H9 (cell line): ENCODE measurements around the gene ANKRD44. TPM values are rescaled to one million over a fixed set of nuclear protein-coding genes. Genes with fewer than 3 reads are reported as not detected.

ENCODE experiments used
- DNase-seq: peaks from one replicate; pipeline ENCODE4 v3.0.0-alpha.2; 2017
- H2AFZ ChIP-seq: one replicate; pipeline ENCODE4 v1.6.1; 2013; ENCODE audit warnings: mild to moderate bottlenecking, low read length, control low read depth, moderate library complexity
- H2AK5ac ChIP-seq: 2 replicates; pipeline ENCODE4 v1.6.1; 2013; ENCODE audit warnings: low read length, control low read depth, mixed read lengths; ENCODE audit not compliant: insufficient read length
- H2BK120ac ChIP-seq: one replicate; pipeline ENCODE4 v1.6.1; 2013; ENCODE audit warnings: low read depth, mild to moderate bottlenecking, low read length, control low read depth, inconsistent platforms; ENCODE audit not compliant: poor library complexity, severe bottlenecking
- H2BK12ac ChIP-seq: 2 replicates; pipeline ENCODE4 v1.6.1; 2013; ENCODE audit warnings: low read length, control low read depth, mixed read lengths, low read depth; ENCODE audit not compliant: insufficient read length
- H2BK15ac ChIP-seq: 2 replicates; pipeline ENCODE4 v1.6.1; 2013; ENCODE audit warnings: low read depth, low read length, control low read depth
- H2BK20ac ChIP-seq: one replicate; pipeline ENCODE4 v1.6.1; 2013; ENCODE audit warnings: low read depth, mild to moderate bottlenecking, low read length, control low read depth, inconsistent platforms; ENCODE audit not compliant: poor library complexity, severe bottlenecking
- H2BK5ac ChIP-seq: 2 replicates; pipeline ENCODE4 v1.6.1; 2013; ENCODE audit warnings: low read length, control low read depth, mixed read lengths; ENCODE audit not compliant: insufficient read length
- H3K14ac ChIP-seq: 2 replicates; pipeline ENCODE4 v1.6.1; 2013; ENCODE audit warnings: low read length, control low read depth; ENCODE audit not compliant: insufficient read depth
- H3K18ac ChIP-seq: 2 replicates; pipeline ENCODE4 v1.6.1; 2013; ENCODE audit warnings: low read depth, mild to moderate bottlenecking, mixed read lengths, low read length, control low read depth; ENCODE audit not compliant: insufficient read length
- H3K23ac ChIP-seq: 2 replicates; pipeline ENCODE4 v1.6.1; 2013; ENCODE audit warnings: low read length, control low read depth, mixed read lengths, low read depth; ENCODE audit not compliant: insufficient read length
- H3K23me2 ChIP-seq: 2 replicates; pipeline ENCODE4 v1.6.1; 2013; ENCODE audit warnings: low read depth, mild to moderate bottlenecking, mixed read lengths, low read length, control low read depth; ENCODE audit not compliant: insufficient read length, poor library complexity, severe bottlenecking
- H3K27ac ChIP-seq: 2 replicates; pipeline ENCODE4 v1.5.1; 2013; ENCODE audit warnings: low read length, control low read depth, mixed read lengths, low read depth; ENCODE audit not compliant: insufficient read length
- H3K27me3 ChIP-seq: 2 replicates; pipeline ENCODE4 v1.6.1; 2013; ENCODE audit warnings: low read length, control low read depth, inconsistent platforms; ENCODE audit not compliant: insufficient read depth
- H3K4ac ChIP-seq: 2 replicates; pipeline ENCODE4 v1.6.1; 2013; ENCODE audit warnings: low read depth, mild to moderate bottlenecking, control low read depth, inconsistent platforms, low read length, moderate library complexity
- H3K4me1 ChIP-seq: 2 replicates; pipeline ENCODE4 v1.6.1; 2013; ENCODE audit warnings: low read length, control low read depth, inconsistent platforms; ENCODE audit not compliant: insufficient read depth
- H3K4me2 ChIP-seq: 2 replicates; pipeline ENCODE4 v1.6.1; 2013; ENCODE audit warnings: low read length, control low read depth, mixed read lengths; ENCODE audit not compliant: insufficient read length, insufficient read depth
- H3K56ac ChIP-seq: 2 replicates; pipeline ENCODE4 v1.6.1; 2013; ENCODE audit warnings: low read depth, mild to moderate bottlenecking, mixed read lengths, low read length, control low read depth; ENCODE audit not compliant: insufficient read length
- H3K79me1 ChIP-seq: 2 replicates; pipeline ENCODE4 v1.6.1; 2013; ENCODE audit warnings: low read depth, mild to moderate bottlenecking, moderate library complexity, low read length, control low read depth, inconsistent platforms; ENCODE audit not compliant: insufficient read depth, poor library complexity, severe bottlenecking
- H3K79me2 ChIP-seq: 2 replicates; pipeline ENCODE4 v1.6.1; 2013; ENCODE audit warnings: low read length, control low read depth, inconsistent platforms; ENCODE audit not compliant: insufficient read depth
- H3K9ac ChIP-seq: 2 replicates; pipeline ENCODE4 v1.6.1; 2013; ENCODE audit warnings: low read length, control low read depth, mixed read lengths; ENCODE audit not compliant: insufficient read length; ENCODE audit errors: extremely low read depth
- H3K9me3 ChIP-seq: one replicate; pipeline ENCODE4 v1.6.1; 2013; ENCODE audit warnings: low read depth, low read length, inconsistent platforms; ENCODE audit not compliant: control insufficient read depth
- H3T11ph ChIP-seq: one replicate; pipeline ENCODE4 v1.6.1; 2013; ENCODE audit warnings: mild to moderate bottlenecking, low read length, control low read depth, inconsistent platforms
- H4K20me1 ChIP-seq: one replicate; pipeline ENCODE4 v1.6.1; 2013; ENCODE audit not compliant: control insufficient read depth, insufficient read length, insufficient read depth
- H4K5ac ChIP-seq: 2 replicates; pipeline ENCODE4 v1.6.1; 2013; ENCODE audit warnings: low read depth, mild to moderate bottlenecking, mixed read lengths, low read length, control low read depth; ENCODE audit not compliant: insufficient read length
- H4K8ac ChIP-seq: replicated peaks from 2 replicates; pipeline ENCODE4 v1.6.1; 2013; ENCODE audit warnings: low read length, control low read depth, mixed read lengths, low read depth; ENCODE audit not compliant: insufficient read length
- H4K91ac ChIP-seq: 2 replicates; pipeline ENCODE4 v1.6.1; 2013; ENCODE audit warnings: low read depth, mild to moderate bottlenecking, moderate library complexity, mixed read lengths, low read length, control low read depth; ENCODE audit not compliant: insufficient read length
- H3K27ac Mint-ChIP-seq, 3 experiments: 2 replicates in 2 of 3; 3 replicates in 1 of 3; pipeline ENCODE4 v1.8.0; 2020 to 2021; ENCODE audit warnings: mixed read lengths in 3 of 3, mild to moderate bottlenecking in 1 of 3, moderate library complexity in 1 of 3
- H3K27me3 Mint-ChIP-seq: 2 replicates; pipeline ENCODE4 v1.8.0; 2021; ENCODE audit warnings: low read depth, mild to moderate bottlenecking, moderate library complexity, mixed read lengths
- H3K36me3 Mint-ChIP-seq, 3 experiments: 2 replicates in 2 of 3; 3 replicates in 1 of 3; pipeline ENCODE4 v1.8.0; 2020 to 2021; ENCODE audit warnings: low read depth in 3 of 3, mixed read lengths in 3 of 3; ENCODE audit not compliant: insufficient read depth in 1 of 3
- H3K4me1 Mint-ChIP-seq, 2 experiments: 2 replicates each; pipeline ENCODE4 v1.8.0; 2020; ENCODE audit warnings: mixed read lengths in 2 of 2
- H3K4me3 Mint-ChIP-seq, 2 experiments: 2 replicates in 1 of 2; 3 replicates in 1 of 2; pipeline ENCODE4 v1.8.0; 2020 to 2021; ENCODE audit warnings: mild to moderate bottlenecking in 2 of 2, mixed read lengths in 2 of 2, moderate library complexity in 1 of 2
- H3K9me3 Mint-ChIP-seq, 2 experiments: 2 replicates in 1 of 2; 3 replicates in 1 of 2; pipeline ENCODE4 v1.8.0; 2020; ENCODE audit warnings: mild to moderate bottlenecking in 2 of 2, mixed read lengths in 2 of 2, moderate library complexity in 1 of 2
- WGBS: extraction: QIAGEN DNeasy Blood & Tissue Kit; methylation state at CpG from one replicate; pipeline ENCODE4 v1.1.7; 2013; ENCODE audit warnings: missing lambda C conversion rate, low lambda C conversion rate, mixed read lengths; ENCODE audit not compliant: insufficient read length; ENCODE audit errors: extremely low coverage; 5-methylcytosine and 5-hydroxymethylcytosine counted together
- total RNA-seq: library from RNA; stranded (reverse); gene quantifications from 2 replicates; pipeline ENCODE4 v1.2.1, GENCODE V29; 2021
- TF ChIP-seq, protein P1 (sequence below): fragments of 200-600 bp; sonication (generic); conservative IDR thresholded peaks from 3 replicates; pipeline ENCODE4 v1.8.0; 2021; ENCODE audit warnings: antibody characterized with exemption, mild to moderate bottlenecking

ANKRD44 gene
- total RNA-seq, 1 experiment from 2014 or later: 1.9 TPM

DNA sequence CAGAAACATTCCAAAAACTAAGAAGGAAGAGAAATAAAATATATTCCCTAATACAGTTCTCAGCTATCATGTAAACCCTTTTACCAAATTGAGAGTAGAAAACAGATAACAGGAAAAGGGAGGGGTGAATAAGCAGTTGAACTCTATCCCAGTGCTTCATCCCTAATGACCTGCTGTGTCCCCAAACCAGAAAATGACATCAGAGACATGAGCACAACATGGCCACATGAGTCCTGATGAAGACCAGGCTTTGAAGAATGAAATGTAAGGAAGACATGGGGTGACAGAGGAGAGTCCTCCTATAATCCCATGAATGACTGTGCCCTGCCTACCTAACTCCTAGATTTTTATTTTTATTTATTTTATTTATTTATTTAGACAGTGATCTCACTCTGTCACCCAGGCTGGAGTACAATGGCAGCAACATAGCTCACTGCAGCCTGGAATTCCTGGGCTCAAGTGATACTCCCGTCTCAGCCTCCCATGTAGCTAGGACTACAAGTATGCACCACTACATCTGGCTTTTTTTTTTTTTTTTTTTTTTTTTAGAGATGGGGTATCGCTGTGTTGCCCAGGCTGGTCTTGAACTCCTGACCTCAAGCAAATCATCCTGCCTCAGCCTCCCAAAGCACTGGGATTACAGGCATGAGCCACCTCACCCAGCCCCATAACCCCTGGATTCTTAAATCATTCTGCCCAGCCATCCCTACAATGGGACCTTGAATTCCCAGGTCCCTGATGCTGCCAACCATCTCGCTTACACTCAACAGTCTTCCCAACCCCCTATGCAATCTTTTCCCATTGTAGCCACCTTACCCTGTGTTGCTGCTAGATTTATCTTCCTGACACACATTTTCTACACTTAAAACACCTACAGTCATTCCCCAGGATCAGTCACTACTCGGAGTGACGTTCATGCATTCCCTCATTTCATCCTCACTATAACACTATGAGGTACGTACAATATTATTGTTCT lies 64.5 kb downstream of the ANKRD44 start:
- H3K23me2 ChIP-seq: no peaks in the 10 kb centered on the region
- no peak overlapping the region for H2BK15ac ChIP-seq
- H3K4ac ChIP-seq: no peak overlapping the region
- no peaks in the 10 kb centered on the region for H3K27me3 ChIP-seq
- H3K9ac ChIP-seq: no peak overlapping the region
- H3K18ac ChIP-seq: no peak overlapping the region
- H3K14ac ChIP-seq: no peak overlapping the region
- no peak for DNase-seq
- H3K27ac Mint-ChIP-seq: no peak overlapping the region
- H2BK120ac ChIP-seq: no peak overlapping the region
- H2BK12ac ChIP-seq: no peak overlapping the region
- H3K36me3 Mint-ChIP-seq: no peaks in the 10 kb centered on the region
- no peak overlapping the region for H4K91ac ChIP-seq
- H3K27ac ChIP-seq: no peak overlapping the region
- no peak overlapping the region for H3K56ac ChIP-seq
- H3K79me1 ChIP-seq: no peaks in the 10 kb centered on the region
- H2AK5ac ChIP-seq: no peak overlapping the region
- H3K23ac ChIP-seq: no peak overlapping the region
- H4K5ac ChIP-seq: no peak overlapping the region
- H4K8ac ChIP-seq: no peak overlapping the region
- no peak overlapping the region for H3K4me2 ChIP-seq
- H3K27me3 Mint-ChIP-seq: no peaks in the 10 kb centered on the region; the same call in 1 of the 2 replicates
- TF ChIP-seq, protein P1, sequence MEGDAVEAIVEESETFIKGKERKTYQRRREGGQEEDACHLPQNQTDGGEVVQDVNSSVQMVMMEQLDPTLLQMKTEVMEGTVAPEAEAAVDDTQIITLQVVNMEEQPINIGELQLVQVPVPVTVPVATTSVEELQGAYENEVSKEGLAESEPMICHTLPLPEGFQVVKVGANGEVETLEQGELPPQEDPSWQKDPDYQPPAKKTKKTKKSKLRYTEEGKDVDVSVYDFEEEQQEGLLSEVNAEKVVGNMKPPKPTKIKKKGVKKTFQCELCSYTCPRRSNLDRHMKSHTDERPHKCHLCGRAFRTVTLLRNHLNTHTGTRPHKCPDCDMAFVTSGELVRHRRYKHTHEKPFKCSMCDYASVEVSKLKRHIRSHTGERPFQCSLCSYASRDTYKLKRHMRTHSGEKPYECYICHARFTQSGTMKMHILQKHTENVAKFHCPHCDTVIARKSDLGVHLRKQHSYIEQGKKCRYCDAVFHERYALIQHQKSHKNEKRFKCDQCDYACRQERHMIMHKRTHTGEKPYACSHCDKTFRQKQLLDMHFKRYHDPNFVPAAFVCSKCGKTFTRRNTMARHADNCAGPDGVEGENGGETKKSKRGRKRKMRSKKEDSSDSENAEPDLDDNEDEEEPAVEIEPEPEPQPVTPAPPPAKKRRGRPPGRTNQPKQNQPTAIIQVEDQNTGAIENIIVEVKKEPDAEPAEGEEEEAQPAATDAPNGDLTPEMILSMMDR: no peak
- no peak overlapping the region for H3K4me3 Mint-ChIP-seq
- no CpG with 5 or more reads among the region's 6 CpGs for WGBS
- H3T11ph ChIP-seq: no peak overlapping the region
- no peaks in the 10 kb centered on the region for H3K9me3 ChIP-seq
- H2AFZ ChIP-seq: no peak overlapping the region
- no peaks in the 10 kb centered on the region; a peak in 1 of 5 replicates for H3K9me3 Mint-ChIP-seq
- no peak overlapping the region for H2BK20ac ChIP-seq
- no peaks in the 10 kb centered on the region for H3K79me2 ChIP-seq
- no peak overlapping the region for H2BK5ac ChIP-seq
- H3K4me1 Mint-ChIP-seq: no peaks in the 10 kb centered on the region
- no peaks in the 10 kb centered on the region; the same call in 1 of the 2 replicates for H3K4me1 ChIP-seq
- no peaks in the 10 kb centered on the region for H4K20me1 ChIP-seq
